Neural progenitor cell (in vitro differentiated cells): ENCODE results near the gene DSCAML1. TPM values are rescaled to one million over a fixed set of nuclear protein-coding genes. Genes with fewer than 3 reads are reported as not detected.

Source experiments
- DNase-seq: peaks from one replicate; pipeline ENCODE4 v3.0.0-alpha.2; 2016; ENCODE audit warnings: low spot score
- H2AFZ ChIP-seq: fragments of 200-600 bp; sonication (generic); replicated peaks from 2 replicates; pipeline ENCODE4 v1.6.1; 2016; ENCODE audit warnings: antibody characterized with exemption
- H3F3A ChIP-seq: fragments of 200-600 bp; sonication (generic); 2 replicates; pipeline ENCODE4 v1.6.1; 2016; ENCODE audit warnings: antibody characterized with exemption, low read depth
- H3K27ac ChIP-seq: fragments of 200-600 bp; sonication (generic); 2 replicates; pipeline ENCODE4 v1.5.1; 2016; ENCODE audit warnings: mild to moderate bottlenecking
- H3K27me3 ChIP-seq: fragments of 200-600 bp; sonication (generic); 2 replicates; pipeline ENCODE4 v1.6.1; 2016; ENCODE audit warnings: mild to moderate bottlenecking, moderate library complexity
- H3K36me3 ChIP-seq: fragments of 200-600 bp; sonication (generic); 2 replicates; pipeline ENCODE4 v1.5.1; 2016
- H3K4me1 ChIP-seq: fragments of 200-600 bp; sonication (generic); 2 replicates; pipeline ENCODE4 v1.6.1; 2016; ENCODE audit warnings: mixed run types
- H3K4me2 ChIP-seq: fragments of 200-600 bp; sonication (generic); 2 replicates; pipeline ENCODE4 v1.6.1; 2016
- H3K4me3 ChIP-seq: fragments of 200-600 bp; sonication (generic); 2 replicates; pipeline ENCODE4 v1.5.1; 2016
- H3K79me2 ChIP-seq: fragments of 200-600 bp; sonication (generic); 2 replicates; pipeline ENCODE4 v1.6.1; 2016; ENCODE audit warnings: low read depth
- H3K9ac ChIP-seq: fragments of 200-600 bp; sonication (generic); 2 replicates; pipeline ENCODE4 v1.6.1; 2016
- H3K9me3 ChIP-seq: fragments of 200-600 bp; sonication (generic); 2 replicates; pipeline ENCODE4 v1.5.1; 2016; ENCODE audit warnings: low read depth
- H4K20me1 ChIP-seq: fragments of 200-600 bp; sonication (generic); 2 replicates; pipeline ENCODE4 v1.6.1; 2016; ENCODE audit warnings: low read depth
- H3K27ac Mint-ChIP-seq: 3 replicates; pipeline ENCODE4 v1.8.0; 2021; ENCODE audit warnings: mixed read lengths
- H3K27me3 Mint-ChIP-seq: 2 replicates; pipeline ENCODE4 v1.8.0; 2022; ENCODE audit warnings: low read depth, mild to moderate bottlenecking, inconsistent platforms, moderate library complexity, mixed read lengths; ENCODE audit not compliant: insufficient read depth
- H3K36me3 Mint-ChIP-seq: 3 replicates; pipeline ENCODE4 v1.8.0; 2021; ENCODE audit warnings: mixed read lengths
- H3K4me1 Mint-ChIP-seq: 3 replicates; pipeline ENCODE4 v1.8.0; 2021; ENCODE audit warnings: mixed read lengths
- H3K4me3 Mint-ChIP-seq: 3 replicates; pipeline ENCODE4 v1.8.0; 2021; ENCODE audit warnings: mild to moderate bottlenecking, moderate library complexity, mixed read lengths
- H3K9me3 Mint-ChIP-seq: 3 replicates; pipeline ENCODE4 v1.8.0; 2020; ENCODE audit warnings: mixed read lengths
- EZH2 ChIP-seq: fragments of 200-600 bp; sonication (generic); IDR thresholded peaks from 2 replicates; pipeline ENCODE4 v1.6.1; 2017; ENCODE audit warnings: antibody characterized with exemption, mild to moderate bottlenecking, moderate library complexity
- EZH2phosphoT487 ChIP-seq: fragments of 200-600 bp; sonication (generic); IDR thresholded peaks from 2 replicates; pipeline ENCODE4 v1.6.1; 2017; ENCODE audit warnings: antibody characterized with exemption
- total RNA-seq: library from RNA; depleted of rRNA; stranded (reverse); fragments of >200 nt; gene quantifications from 2 replicates; pipeline ENCODE4 v1.2.3, GENCODE V29; 2015; ENCODE audit warnings: low replicate concordance
- TF ChIP-seq, protein P1 (sequence below): fragments of 200-600 bp; sonication (generic); IDR thresholded peaks from 2 replicates; pipeline ENCODE4 v1.5.1; 2017; ENCODE audit warnings: antibody characterized with exemption, mild to moderate bottlenecking

DSCAML1 gene
- total RNA-seq, 1 donor from 2014 or later, result 0.06 TPM

DNA sequence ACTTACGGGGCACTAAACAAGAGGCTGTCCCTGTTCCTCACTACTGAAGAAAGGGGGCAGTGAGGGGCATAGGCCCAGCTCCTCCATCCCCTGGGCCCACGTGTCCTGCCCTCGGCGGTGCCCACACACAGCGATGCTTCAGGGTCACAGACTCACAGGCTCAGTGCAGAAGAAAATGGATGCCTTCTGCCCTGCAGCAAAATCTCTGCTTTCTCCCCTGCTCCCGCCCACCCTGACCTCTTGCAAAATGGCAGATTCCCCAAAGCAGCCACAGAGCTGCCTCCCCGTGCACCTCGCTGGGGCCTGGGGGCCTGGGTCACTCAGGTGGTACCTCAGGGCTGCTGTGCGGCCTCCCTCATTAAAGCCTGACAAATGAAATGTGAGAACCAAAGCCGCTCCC lies 204.0 kb downstream of the DSCAML1 start:
- Histone ChIP-seq H3K27ac (no peak overlapping the region), H3K36me3 (no peaks in the 10 kb centered on the region), H3K4me1 (no peaks in the 10 kb centered on the region), H3K4me3 (no peak overlapping the region), H3K79me2 (no peaks in the 10 kb centered on the region), H3F3A (no peaks in the 10 kb centered on the region), H3K9me3 (no peaks in the 10 kb centered on the region), H3K4me2 (no peak overlapping the region), H4K20me1 (peaks cover 4% of the 10 kb centered on the region), H3K27me3 (no peaks in the 10 kb centered on the region), H2AFZ (no peak overlapping the region), H3K9ac (no peak overlapping the region)
- Mint-ChIP-seq H3K4me1 (peaks cover 27% of the 10 kb centered on the region), H3K4me3 (no peak overlapping the region), H3K27me3 (peaks cover 17% of the 10 kb centered on the region), H3K27ac (no peak overlapping the region), H3K36me3 (no peaks in the 10 kb centered on the region), H3K9me3 (no peaks in the 10 kb centered on the region)
- no peak for DNase-seq
- no peak for TF ChIP-seq EZH2
- TF ChIP-seq EZH2phosphoT487, result no peak
- TF ChIP-seq, protein P1, sequence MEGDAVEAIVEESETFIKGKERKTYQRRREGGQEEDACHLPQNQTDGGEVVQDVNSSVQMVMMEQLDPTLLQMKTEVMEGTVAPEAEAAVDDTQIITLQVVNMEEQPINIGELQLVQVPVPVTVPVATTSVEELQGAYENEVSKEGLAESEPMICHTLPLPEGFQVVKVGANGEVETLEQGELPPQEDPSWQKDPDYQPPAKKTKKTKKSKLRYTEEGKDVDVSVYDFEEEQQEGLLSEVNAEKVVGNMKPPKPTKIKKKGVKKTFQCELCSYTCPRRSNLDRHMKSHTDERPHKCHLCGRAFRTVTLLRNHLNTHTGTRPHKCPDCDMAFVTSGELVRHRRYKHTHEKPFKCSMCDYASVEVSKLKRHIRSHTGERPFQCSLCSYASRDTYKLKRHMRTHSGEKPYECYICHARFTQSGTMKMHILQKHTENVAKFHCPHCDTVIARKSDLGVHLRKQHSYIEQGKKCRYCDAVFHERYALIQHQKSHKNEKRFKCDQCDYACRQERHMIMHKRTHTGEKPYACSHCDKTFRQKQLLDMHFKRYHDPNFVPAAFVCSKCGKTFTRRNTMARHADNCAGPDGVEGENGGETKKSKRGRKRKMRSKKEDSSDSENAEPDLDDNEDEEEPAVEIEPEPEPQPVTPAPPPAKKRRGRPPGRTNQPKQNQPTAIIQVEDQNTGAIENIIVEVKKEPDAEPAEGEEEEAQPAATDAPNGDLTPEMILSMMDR, result no peak

DNA sequence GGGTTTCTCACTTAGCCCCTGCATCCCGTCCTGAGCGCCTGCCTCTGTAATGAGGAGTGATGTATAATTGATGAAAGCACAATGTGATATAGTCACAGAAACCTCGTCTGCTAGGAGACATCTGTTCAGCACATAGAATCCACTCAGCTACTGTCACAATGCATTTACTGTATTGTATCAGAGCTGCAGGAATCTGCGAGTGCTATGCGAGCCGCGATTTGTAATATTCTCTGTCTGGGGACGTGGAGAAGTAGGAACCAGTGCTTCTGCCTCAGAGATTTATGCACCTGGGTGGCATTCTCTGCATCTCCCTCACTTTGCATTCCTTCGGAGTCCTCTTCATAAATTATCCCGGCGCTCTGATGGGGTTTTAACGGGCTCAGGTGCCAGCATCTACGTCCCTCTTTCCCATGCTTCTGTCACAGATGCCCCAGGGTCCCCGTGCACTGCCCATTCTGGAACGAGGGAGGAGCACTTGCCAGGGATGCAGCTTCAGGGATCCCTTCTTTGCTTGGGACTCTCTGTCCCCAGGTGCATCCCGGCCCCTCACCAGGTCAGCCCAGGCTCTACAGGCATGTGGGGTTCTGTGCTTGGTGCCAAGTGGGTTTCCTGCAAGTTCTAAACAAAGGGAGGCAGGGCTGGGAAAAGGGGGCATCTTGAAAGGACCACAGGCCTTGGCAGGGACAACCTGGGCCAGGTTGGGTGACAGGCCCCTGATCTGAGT lies 205.5 kb downstream of the DSCAML1 start:
- no peak for DNase-seq
- no peaks in the 10 kb centered on the region for H4K20me1 ChIP-seq
- no peak for TF ChIP-seq EZH2phosphoT487
- TF ChIP-seq, protein P1, result no peak
- TF ChIP-seq EZH2, result no peak
- Mint-ChIP-seq H3K27ac (no peak overlapping the region), H3K4me1 (peaks cover 32% of the 10 kb centered on the region), H3K27me3 (peaks cover 11% of the 10 kb centered on the region), H3K36me3 (no peaks in the 10 kb centered on the region), H3K9me3 (no peaks in the 10 kb centered on the region), H3K4me3 (no peak overlapping the region)
- H3F3A ChIP-seq, result no peaks in the 10 kb centered on the region
- H3K36me3 ChIP-seq, result no peaks in the 10 kb centered on the region
- H3K4me2 ChIP-seq, result no peak overlapping the region
- no peaks in the 10 kb centered on the region for H3K4me1 ChIP-seq
- no peak overlapping the region for H3K4me3 ChIP-seq
- H3K9me3 ChIP-seq, result no peaks in the 10 kb centered on the region
- H2AFZ ChIP-seq, result no peak overlapping the region
- H3K9ac ChIP-seq, result no peak overlapping the region
- H3K27me3 ChIP-seq, result no peaks in the 10 kb centered on the region
- H3K79me2 ChIP-seq, result no peaks in the 10 kb centered on the region
- H3K27ac ChIP-seq, result no peak overlapping the region

DNA sequence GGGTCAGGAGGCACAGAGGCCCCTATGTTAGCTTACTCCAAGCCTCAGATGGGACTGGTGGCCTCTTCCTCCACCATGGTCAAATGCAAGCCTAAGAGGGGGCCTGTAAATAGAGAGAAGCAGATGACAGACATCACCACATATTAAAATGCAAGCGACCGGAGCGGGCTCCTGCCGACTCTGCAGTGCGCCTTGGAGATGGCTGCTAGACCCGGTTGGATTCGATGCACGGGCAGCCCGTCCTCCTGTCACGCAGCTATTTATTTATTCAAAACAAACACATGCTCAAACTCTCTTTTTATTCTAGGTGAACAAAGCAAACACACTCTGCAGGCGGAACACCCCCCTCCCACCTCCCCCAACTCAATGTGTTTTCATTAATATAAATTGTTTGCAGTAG lies 208.0 kb downstream of the DSCAML1 start:
- no peaks in the 10 kb centered on the region for H3K9me3 Mint-ChIP-seq
- no peak overlapping the region for H3K27ac Mint-ChIP-seq
- Histone ChIP-seq H3F3A (no peaks in the 10 kb centered on the region), H3K9me3 (no peaks in the 10 kb centered on the region), H3K36me3 (no peaks in the 10 kb centered on the region), H3K4me3 (no peak overlapping the region), H3K79me2 (no peaks in the 10 kb centered on the region), H3K27me3 (peaks cover 9% of the 10 kb centered on the region), H2AFZ (no peak overlapping the region), H4K20me1 (no peaks in the 10 kb centered on the region), H3K4me2 (no peak overlapping the region), H3K9ac (no peak overlapping the region), H3K4me1 (peaks cover 3% of the 10 kb centered on the region), H3K27ac (no peak overlapping the region)
- no peak overlapping the region for H3K4me3 Mint-ChIP-seq
- TF ChIP-seq EZH2 (no peak), EZH2phosphoT487 (no peak)
- TF ChIP-seq, protein P1, result no peak
- peaks cover 4% of the 10 kb centered on the region for H3K27me3 Mint-ChIP-seq
- DNase-seq, result no peak
- H3K36me3 Mint-ChIP-seq, result no peaks in the 10 kb centered on the region
- peaks cover 44% of the 10 kb centered on the region for H3K4me1 Mint-ChIP-seq
